NCI-H510A (cell line): ENCODE measurements around the gene SHMT2.
"Not testable (repeated sequence)": the region's sequence is repeated elsewhere in the genome, so short reads cannot be mapped to it uniquely, and the experiment has no call there.

Experiments
- DNase-seq: peaks from one replicate; lab custom pipeline; 2025; lab: John Stamatoyannopoulos, UW

Gene SHMT2

DNA sequence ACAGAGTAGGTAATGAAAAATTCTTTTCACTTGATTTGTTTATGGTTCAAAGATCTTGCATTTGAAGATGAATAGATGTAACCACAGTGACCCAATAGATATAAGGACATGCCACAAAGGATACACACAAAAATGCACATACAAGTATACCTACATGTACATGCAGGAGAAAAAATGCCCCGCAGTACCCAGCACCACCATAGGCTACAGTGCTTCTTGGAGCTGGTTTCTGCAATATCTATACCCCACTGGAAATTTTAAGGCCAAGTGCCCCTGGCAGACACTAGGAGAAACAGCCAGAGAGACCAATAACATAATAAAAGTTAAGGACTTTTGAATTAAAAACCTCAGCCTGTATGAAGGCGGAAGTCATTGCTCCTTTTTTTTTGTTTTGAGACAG is 33.6 kb downstream of the SHMT2 start:
- no peak for DNase-seq

DNA sequence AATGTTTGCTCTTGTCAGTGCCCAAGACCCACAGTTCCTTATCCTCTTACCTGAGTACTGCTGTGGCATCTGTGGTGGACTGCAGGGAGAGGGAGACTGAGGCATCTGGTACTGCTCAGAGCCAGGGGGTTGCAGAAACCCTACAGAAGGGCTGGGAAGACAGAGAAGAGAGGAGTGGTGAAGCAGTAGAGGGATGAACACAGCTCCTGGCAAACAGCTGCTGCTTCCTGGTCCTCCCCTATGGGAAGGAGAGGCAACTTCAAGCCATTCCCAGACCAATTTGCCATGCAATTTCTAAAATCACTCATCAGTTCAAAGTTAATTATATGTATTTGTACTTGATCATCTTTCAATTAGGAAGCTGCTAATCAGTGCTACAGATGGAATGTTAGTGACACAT is 37.2 kb downstream of the SHMT2 start:
- DNase-seq, result no peak

DNA sequence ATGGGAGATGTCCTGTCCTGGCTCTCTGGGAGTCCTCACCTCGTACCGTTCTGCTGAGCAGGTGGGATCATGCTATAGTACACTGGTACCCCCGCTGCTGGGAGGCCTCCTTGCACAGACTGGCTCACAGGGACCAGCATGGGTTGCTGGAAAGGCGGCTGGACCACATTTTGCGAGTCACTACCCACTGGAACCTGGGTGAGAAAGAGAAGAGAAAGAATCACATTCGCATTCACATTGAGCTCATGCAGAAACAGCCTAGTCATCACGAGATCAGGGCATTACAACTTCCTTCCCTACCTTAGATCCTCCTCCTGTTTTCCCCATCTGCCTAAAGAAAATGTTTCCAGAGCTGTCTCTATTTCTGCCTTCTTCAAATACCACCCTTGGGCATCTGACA is 38.8 kb downstream of the SHMT2 start:
- no peak for DNase-seq

DNA sequence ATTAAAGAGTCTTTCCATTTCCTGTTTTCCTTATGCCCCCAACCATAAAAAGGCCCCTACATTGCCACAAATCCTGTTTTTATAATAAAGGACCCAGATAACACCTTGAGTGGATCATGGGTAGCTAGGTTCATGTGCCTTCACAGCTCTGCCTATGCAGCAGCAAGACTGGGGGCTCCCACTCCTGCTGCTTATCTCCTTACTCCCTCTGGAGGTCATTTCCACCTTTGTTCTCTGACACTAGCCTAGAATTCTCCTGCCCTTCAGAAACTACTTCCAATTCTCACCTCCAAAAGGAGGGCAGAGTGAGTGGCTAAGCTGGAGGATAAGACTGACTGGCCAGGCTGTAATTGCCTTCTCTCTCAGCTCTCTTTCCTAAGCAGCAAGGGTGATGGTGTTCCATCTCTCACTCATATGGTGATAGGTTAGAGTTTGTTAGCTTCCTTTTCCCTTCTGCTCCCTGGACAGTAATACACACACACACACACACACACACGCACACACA is 41.5 kb downstream of the SHMT2 start:
- DNase-seq, result no peak

DNA sequence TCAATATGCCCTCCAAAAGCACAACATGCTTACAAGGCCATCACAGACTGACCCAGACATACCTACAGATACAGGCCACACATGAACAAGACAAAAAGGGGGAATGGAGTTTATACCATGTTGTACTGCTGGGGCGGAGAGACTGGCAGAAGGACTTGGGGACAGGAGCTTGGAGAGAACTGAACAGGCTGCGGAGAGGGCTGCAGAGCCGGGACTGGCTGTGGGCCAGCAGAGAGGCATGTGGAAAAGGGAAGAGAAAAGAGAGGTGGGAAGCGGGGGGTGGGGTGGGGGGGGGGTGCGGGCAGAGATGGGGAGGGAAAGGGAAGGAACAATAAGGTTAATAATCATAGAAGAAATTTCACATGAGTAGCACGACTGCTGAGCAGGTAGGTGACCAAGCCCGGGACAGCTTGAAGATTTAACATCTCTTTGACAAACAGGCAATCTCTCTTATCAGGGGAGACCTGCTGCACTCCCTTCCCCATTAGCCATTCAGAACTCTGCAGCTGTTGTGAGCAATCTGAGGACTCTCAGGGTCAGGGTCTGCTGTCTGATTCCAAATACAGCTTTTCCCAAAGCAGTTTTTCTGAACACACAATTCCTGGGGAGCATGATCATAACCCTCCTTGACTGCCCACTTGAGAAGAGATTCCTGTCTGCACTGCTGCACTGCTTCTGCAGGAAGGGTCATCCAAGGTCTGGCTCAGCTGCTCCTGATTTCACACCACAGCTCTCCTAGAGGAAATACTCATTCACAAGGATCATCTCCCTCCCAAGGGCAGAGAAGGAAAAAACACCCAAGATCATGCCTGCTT is 43.0 kb downstream of the SHMT2 start:
- no peak for DNase-seq

DNA sequence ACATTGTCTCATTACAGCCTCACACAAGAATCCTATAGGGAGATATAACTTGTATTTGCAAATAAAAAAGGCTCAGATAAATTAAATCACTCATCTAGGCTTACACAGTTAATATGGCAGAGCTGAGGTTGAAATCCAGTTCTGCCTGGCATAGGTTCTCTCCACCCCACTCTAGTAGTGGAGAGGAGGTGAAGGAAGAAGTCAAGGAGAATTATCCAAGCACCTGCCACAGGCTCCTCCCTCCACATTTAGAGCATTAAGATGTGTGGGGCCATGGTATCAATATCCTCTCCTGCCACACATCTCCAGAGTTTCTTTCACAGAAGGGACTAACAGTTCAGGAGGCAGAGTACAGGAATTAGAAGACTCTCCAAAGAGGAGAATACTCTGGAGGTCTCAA is 44.0 kb downstream of the SHMT2 start:
- DNase-seq, result no peak

DNA sequence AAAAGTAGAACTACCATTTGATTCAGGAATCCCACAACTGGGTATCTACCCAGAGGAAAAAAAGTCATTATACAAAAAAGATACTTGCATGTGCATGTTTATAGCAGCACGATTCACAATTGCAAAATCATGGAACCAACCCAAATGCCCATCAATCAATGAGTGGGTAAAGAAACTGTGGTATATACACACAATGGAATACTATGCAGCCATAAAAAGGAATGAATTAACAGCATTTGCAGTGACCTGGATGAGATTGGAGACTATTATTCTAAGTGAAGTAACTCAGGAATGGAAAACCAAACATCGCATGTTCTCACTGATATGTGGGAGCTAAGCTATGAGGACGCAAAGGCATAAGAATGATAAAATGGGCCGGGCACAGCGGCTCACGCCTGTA is 46.7 kb downstream of the SHMT2 start:
- DNase-seq, result not testable (repeated sequence)

DNA sequence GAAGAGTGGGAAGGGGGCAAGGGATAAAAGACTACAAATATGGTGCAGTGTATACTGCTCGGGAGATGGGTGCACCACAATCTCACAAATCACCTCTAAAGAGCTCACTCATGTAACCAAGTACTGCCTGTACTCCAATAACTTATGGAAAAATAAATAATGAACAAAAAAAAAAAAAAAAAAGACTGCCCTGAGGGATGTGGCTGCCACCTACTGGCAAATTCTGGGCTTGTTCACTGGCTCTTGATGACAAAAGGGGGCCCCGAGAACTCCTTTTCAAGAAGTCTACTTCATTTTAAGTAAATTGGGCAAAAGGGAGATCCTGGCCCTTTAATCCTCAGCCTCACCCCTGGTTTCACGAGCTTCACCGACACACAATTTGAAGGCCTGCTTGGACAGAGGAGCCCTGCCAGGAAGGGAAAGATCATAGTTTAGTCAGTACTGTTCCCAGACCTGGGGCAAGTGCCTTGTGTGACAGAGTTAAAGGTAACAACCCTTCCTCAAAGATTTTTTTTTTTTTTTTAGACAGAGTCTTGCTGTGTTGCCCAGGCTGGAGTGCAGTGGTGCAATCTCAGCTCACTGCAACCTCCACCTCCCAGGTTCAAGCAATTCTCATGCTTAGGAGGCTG is 47.5 kb downstream of the SHMT2 start:
- DNase-seq, result no peak

DNA sequence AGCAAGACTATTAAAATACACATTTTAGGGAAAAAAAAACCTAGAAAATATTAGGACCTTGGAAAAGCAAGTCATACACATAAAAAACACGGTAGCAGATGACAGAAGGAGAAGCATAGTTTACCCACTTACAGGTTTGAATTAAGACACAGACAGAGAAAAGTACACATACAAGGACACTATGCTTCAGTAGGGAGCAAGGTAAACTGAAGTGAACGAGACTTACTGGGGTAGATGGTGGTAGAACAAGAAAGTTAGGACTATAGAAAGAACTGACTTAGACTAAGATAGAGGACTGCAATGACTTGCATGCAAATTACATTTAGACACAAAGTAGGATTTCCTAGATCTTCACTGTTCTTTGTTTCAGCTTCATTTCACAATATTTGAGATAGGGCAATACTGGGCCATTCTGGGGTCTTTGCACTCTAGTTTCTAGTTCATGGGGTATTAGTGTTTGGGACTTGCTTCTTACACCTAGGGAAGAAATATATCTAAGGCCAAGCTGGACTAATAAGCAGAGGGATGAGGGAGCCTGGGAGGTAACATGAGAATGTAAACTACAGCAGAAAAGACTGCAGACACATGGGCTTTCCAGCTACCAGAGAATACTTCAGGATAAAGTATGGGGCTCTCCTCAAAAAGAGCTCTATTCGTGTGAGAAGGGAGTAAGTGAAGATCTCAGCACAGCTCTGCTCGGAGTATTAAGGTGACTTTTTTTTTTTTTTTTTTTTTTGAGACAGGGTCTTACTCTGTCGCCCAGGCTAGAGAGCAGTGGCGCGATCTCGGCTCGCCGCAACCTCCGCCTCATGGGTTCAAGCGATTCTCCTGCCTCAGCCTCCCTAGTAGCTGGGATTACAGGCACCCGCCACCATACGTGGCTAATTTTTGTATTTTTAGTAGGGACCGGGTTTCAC is 49.2 kb downstream of the SHMT2 start:
- no peak for DNase-seq

DNA sequence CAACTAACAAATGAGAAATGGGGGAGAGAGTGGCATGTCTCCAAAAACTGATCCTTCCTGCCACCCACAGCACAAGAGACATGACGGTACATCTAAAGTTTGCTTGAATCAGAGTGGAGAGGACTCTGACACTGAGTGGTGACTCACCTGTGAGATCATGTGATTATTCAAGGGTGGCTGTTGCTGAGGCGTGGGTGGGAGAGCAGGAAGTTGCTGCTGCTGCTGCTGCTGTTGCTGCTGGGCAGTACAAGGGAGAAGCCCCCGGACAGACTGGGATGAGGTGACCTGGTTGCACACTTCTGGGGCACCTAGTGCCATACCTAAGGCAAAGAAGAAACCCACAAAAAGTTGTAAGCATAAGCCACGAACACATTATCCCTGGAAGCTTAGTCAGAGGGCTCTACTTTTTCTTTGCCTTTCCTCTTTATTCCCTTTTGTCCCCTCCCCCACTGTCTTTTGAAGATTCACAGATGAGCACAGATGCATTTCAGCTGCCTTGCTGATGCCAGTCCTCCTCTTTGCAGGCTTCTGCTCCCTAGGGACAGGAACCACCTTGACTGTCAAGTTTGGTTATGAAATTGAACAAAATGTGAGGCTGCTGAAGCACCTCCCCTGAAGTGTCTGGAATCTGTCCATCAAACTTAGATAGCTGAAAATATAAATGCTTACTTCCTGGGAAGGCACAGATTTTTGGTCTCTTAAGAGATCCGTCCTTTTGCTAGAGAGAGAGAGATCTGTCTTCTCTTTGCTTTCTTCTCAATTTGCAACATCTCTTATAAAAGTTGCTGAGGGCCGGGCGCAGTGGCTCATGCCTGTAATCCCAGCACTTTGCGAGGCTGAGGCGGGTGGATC is 50.9 kb downstream of the SHMT2 start:
- DNase-seq, result peak; percentile 22

DNA sequence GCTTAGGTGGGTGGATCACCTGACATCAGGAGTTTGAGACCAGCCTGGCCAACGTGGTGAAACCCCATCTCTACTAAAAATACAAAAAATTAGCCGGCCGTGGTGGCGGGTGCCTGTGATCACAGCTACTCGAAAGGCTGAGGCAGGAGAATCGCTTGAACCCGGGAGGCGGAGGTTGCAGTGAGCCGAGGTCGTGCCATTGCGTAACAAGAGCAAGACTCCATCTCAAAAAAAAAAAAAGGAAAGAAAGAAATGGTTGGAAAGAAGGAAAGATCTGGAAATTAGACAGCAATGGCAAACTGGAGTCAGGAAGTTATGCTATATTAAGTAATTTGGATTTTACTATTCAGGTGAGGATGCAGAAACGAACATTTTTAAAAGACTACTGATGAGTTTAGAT is 52.6 kb downstream of the SHMT2 start:
- not testable (repeated sequence) for DNase-seq
